Astrocyte (in vitro differentiated cells and primary cell): ENCODE results near the gene SLC25A21.

Experiments used
- EZH2 ChIP-seq: IDR thresholded peaks from 2 replicates; pipeline ENCODE4 v1.6.1; 2012; ENCODE audit warnings: mild to moderate bottlenecking, low read length, inconsistent platforms; ENCODE audit not compliant: insufficient read depth
- TF ChIP-seq, protein P1 (sequence below): IDR thresholded peaks from 2 replicates; pipeline ENCODE4 v1.5.1; 2011; ENCODE audit warnings: low read depth, mild to moderate bottlenecking, inconsistent platforms, low read length, moderate library complexity; ENCODE audit not compliant: insufficient read depth

GRCh38 chr14:37021390-37021789, 151.0 kb downstream of the SLC25A21 start:
- TF ChIP-seq, protein P1, sequence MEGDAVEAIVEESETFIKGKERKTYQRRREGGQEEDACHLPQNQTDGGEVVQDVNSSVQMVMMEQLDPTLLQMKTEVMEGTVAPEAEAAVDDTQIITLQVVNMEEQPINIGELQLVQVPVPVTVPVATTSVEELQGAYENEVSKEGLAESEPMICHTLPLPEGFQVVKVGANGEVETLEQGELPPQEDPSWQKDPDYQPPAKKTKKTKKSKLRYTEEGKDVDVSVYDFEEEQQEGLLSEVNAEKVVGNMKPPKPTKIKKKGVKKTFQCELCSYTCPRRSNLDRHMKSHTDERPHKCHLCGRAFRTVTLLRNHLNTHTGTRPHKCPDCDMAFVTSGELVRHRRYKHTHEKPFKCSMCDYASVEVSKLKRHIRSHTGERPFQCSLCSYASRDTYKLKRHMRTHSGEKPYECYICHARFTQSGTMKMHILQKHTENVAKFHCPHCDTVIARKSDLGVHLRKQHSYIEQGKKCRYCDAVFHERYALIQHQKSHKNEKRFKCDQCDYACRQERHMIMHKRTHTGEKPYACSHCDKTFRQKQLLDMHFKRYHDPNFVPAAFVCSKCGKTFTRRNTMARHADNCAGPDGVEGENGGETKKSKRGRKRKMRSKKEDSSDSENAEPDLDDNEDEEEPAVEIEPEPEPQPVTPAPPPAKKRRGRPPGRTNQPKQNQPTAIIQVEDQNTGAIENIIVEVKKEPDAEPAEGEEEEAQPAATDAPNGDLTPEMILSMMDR = no peak
- no peak for TF ChIP-seq EZH2
